Adipocyte (in vitro differentiated cells): ENCODE measurements around the gene LMF1.

Experiments
- DNase-seq: peaks from one replicate; pipeline ENCODE4 v3.0.0-alpha.2; 2015; ENCODE audit warnings: low read depth
- H3K27me3 ChIP-seq: replicated peaks from 2 replicates; pipeline ENCODE4 v1.7.0; 2013; ENCODE audit warnings: mild to moderate bottlenecking, low read length, moderate library complexity; ENCODE audit not compliant: control insufficient read depth, insufficient read depth
- H3K36me3 ChIP-seq: 2 replicates; pipeline ENCODE4 v1.7.0; 2013; ENCODE audit warnings: low read length, mild to moderate bottlenecking, moderate library complexity; ENCODE audit not compliant: control insufficient read depth, insufficient read depth, severe bottlenecking
- H3K4me1 ChIP-seq: 2 replicates; pipeline ENCODE4 v1.7.0; 2013; ENCODE audit warnings: mild to moderate bottlenecking, low read length, moderate library complexity; ENCODE audit not compliant: control insufficient read depth, insufficient read depth
- H3K4me3 ChIP-seq: 2 replicates; pipeline ENCODE4 v1.7.0; 2013; ENCODE audit warnings: mild to moderate bottlenecking, low read length, moderate library complexity
- H3K9ac ChIP-seq: 2 replicates; pipeline ENCODE4 v1.7.0; 2013; ENCODE audit warnings: mild to moderate bottlenecking, low read length, moderate library complexity
- H3K9me3 ChIP-seq: 2 replicates; pipeline ENCODE4 v1.7.0; 2013; ENCODE audit warnings: mild to moderate bottlenecking, low read length, moderate library complexity; ENCODE audit not compliant: control insufficient read depth

The LMF1 gene

DNA sequence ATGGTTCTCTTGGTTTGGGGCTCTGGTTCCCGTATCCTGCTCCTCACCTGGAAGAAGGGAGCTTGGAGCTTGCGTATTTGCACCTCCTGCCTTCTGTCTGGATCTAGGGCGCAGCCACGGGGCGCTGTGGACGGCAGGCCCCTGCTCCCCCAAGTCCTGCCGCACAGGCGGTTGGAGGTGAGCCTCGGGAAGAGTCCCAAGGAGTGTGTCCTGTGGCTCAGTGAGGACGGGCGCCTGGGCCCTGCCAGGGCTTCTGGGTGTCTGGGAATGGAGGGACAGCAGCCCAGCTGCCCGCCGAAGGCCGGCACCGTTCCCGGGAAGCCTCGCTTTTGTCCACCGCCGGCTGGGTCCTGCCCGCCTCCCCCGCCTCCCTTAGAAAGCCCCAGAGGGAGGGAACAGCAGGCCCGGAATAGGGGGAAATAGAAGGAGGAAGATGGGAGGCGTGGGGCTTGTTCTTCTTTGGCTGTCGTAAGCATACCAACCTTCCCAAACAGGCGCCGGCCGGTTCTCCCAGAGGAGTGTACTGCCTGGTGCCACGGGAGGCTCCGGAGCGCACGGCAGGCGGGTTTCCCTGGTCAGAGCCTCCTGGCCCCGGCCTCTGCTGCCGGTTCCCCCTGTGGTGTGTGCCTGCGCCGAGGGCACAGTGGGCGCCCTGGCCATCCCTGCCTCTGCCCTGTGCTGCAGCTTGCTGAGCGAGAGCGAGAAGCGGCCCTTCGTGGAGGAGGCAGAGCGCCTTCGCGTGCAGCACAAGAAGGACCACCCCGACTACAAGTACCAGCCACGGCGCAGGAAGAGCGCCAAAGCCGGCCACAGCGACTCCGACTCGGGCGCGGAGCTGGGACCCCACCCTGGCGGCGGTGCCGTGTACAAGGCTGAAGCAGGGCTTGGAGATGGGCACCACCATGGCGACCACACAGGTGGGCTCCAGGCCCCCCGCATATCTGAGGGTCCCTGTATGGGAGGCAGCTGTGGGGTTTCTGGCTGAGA lies 12.6 kb upstream of the LMF1 start:
- DNase-seq = peak; percentile 10
- no peak overlapping the region for H3K9ac ChIP-seq
- no peaks in the 10 kb centered on the region for H3K36me3 ChIP-seq
- no peak overlapping the region for H3K4me3 ChIP-seq
- peaks cover 13% of the 10 kb centered on the region for H3K27me3 ChIP-seq
- no peaks in the 10 kb centered on the region for H3K4me1 ChIP-seq
- no peaks in the 10 kb centered on the region for H3K9me3 ChIP-seq

DNA sequence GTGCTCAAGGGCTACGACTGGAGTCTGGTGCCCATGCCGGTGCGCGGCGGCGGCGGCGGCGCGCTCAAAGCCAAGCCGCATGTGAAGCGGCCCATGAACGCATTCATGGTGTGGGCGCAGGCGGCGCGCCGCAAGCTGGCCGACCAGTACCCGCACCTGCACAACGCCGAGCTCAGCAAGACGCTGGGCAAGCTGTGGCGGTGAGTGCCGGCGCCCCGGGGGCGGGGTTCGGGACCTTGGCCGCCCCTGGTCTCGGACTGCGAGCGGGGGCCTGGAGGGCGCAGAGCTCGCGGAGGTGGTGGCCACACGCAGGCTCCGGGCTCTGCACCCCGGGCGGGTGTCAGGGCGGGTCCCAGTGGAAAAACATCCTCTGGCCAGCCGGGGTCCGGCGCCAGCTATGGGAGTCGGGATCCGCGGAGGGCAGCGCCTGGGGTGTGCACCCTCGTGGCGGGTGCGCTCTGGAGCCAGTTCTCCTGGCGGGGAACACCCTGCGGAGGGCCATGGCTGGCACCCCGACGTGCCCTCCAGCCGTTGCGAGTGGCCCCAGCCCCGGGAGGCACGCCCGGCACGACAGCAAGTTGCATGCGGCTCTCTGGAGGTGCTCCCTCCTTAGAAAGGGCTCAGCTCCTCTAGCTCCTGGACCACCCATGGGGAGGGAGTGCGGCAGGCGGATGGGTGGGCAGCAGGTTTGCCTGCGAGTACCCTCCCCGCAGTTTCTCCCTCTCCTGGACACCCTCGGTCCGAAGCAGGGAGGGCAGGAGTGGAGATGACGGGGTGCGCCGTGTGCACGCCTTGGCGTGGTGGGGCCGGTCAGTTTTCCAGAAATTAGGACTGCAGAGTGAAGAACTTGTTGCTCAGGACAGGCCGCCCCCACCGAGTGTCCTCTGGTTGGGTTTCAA lies 11.6 kb upstream of the LMF1 start:
- Histone ChIP-seq H3K9ac (no peak overlapping the region), H3K36me3 (no peaks in the 10 kb centered on the region), H3K9me3 (no peaks in the 10 kb centered on the region), H3K4me1 (no peaks in the 10 kb centered on the region), H3K27me3 (peaks cover 13% of the 10 kb centered on the region), H3K4me3 (no peak overlapping the region)
- DNase-seq = peak; percentile 27

DNA sequence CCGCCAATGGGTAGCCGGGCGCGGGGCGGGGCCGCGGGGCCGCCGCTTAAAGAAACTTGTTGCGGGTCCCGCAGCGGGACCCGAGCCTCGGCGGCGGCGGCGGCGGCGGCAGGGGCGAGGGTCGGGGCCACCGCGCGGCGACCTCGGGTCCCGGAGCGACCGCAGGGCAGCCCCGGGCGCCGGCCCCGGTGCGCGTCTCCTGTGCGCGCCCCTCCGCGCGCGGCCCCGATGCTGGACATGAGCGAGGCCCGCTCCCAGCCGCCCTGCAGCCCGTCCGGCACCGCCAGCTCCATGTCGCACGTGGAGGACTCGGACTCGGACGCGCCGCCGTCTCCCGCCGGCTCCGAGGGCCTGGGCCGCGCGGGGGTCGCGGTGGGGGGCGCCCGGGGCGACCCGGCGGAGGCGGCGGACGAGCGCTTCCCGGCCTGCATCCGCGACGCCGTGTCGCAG lies 10.9 kb upstream of the LMF1 start, which contains the start of gene SOX8:
TSS of gene SOX8 (plus strand) at position 76 of the 450 bp plus-strand sequence. CDS start at position 229, 153 bp downstream.
- Histone ChIP-seq H3K36me3 (no peaks in the 10 kb centered on the region), H3K27me3 (peaks cover 12% of the 10 kb centered on the region), H3K9me3 (no peaks in the 10 kb centered on the region), H3K4me1 (no peaks in the 10 kb centered on the region), H3K9ac (no peak within 1 kb of the TSS), H3K4me3 (peak within 1 kb of the TSS; percentile 73)
- no peak for DNase-seq

DNA sequence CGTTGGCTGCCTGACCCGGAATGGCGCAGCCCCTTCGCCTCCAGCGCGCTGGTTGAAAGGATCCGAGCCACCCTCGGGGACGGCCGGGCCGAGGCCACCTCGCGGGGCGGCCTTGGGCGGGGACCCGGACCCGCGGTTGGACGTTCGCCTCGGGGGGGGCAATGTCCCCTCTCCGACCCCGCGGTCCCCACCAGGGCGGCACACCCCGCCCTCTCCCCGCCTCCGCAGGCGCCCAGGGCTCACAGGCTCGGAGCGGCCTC lies 9.7 kb upstream of the LMF1 start:
- no peaks in the 10 kb centered on the region for H3K9me3 ChIP-seq
- DNase-seq = peak; percentile 16
- no peak overlapping the region for H3K9ac ChIP-seq
- peaks cover 8% of the 10 kb centered on the region for H3K27me3 ChIP-seq
- H3K4me1 ChIP-seq = no peaks in the 10 kb centered on the region
- H3K4me3 ChIP-seq = peak overlapping the region; percentile 54
- H3K36me3 ChIP-seq = no peaks in the 10 kb centered on the region

DNA sequence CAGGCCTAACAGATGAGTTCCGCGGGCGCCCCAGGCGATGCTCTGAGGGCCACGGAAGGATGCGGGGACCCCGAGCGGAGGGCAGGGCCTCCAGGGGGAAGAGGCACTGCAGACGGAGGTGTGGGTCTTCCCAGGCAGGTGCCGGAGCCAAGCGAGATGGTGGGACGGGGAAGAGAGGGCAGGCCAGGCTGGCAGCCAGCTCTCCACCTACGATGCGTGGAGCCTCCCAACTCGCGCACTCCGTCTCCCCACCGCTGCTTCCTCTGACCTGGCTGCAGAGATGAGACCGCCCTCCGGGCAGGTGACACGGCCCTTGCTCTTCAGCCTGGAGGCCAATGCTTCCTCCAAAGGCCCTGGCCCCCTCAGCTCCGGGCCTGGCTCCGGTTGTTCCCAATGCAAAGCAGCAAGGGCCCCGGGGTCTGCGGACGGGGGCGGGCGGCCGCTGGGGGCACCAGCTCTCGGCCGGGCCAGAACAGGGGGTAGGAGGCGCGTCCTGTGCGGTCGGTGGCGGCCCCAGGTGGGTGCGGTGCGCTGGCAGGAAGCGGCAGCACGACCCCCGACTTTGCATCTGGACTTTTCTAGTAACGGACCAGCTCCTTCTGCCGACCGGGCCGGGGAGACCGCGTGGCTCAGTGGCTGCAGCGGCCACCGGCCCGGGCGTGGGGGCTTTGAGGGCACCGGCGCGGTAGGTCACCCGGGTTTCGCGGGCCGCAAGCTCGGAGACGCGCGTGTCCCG lies 9.2 kb upstream of the LMF1 start:
- Histone ChIP-seq H3K36me3 (no peaks in the 10 kb centered on the region), H3K4me3 (peak overlapping the region; percentile 54), H3K27me3 (peaks cover 7% of the 10 kb centered on the region), H3K4me1 (no peaks in the 10 kb centered on the region), H3K9ac (no peak overlapping the region), H3K9me3 (no peaks in the 10 kb centered on the region)
- no peak for DNase-seq

DNA sequence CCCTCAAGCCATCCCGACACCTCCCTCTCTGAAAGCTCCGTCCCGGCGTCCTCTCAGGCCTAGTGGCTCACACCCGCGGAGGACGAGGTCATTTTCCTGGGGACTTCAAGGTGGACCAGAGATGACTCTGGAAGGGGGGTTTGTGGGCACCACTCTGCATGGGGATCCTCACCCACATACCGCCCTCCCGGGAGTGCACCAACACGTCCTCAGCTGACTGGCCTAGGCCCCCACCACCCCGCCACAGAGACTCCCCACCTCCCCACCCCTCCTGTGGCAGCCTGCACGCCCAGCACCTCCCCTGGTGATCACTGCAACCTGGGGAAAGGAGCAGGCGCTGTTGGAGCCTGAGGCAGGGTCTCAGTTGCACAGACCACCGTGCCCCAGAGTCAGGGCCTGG lies 8.4 kb upstream of the LMF1 start:
- Histone ChIP-seq H3K36me3 (no peaks in the 10 kb centered on the region), H3K4me3 (no peak overlapping the region), H3K9ac (no peak overlapping the region), H3K27me3 (peaks cover 7% of the 10 kb centered on the region), H3K9me3 (no peaks in the 10 kb centered on the region), H3K4me1 (no peaks in the 10 kb centered on the region)
- no peak for DNase-seq

DNA sequence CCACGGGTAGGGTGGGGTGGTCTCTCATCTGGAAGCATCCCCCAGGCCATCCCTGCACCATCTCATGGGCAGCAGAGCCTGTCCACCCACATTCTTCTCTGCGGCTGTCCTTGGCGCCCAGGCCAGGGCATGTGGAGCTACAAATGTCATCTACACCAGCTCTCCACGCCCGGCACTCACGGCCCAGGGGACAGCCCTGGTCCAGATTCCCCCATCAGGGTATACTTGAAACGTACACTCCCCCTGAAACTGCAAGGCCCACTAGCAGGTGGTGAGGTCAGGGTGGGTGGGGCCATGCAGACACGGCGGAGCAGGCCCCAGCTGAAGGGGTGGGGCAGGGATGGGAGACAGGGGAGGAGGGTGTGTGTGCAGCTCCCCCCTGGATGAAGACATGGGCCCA lies 7.6 kb upstream of the LMF1 start:
- Histone ChIP-seq H3K4me1 (no peaks in the 10 kb centered on the region), H3K36me3 (no peaks in the 10 kb centered on the region), H3K9ac (no peak overlapping the region), H3K27me3 (peaks cover 7% of the 10 kb centered on the region), H3K9me3 (no peaks in the 10 kb centered on the region), H3K4me3 (no peak overlapping the region)
- DNase-seq = no peak

DNA sequence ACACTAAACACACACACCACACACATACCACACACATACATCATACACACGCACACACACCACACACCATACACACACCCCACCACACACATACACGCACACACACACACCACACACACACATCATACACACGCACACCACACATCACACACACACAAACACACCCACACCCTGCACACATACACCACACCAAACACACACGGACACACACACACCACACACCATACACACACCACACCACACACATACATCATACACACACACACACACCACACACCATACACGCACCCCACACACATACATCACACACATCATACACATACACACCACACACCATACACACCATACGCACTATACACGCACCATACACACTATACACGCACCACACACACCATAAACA lies 7.1 kb upstream of the LMF1 start:
- Histone ChIP-seq H3K4me1 (no peaks in the 10 kb centered on the region), H3K4me3 (no peak overlapping the region), H3K9ac (no peak overlapping the region), H3K9me3 (no peaks in the 10 kb centered on the region), H3K36me3 (no peaks in the 10 kb centered on the region), H3K27me3 (peaks cover 7% of the 10 kb centered on the region)
- DNase-seq = no peak

DNA sequence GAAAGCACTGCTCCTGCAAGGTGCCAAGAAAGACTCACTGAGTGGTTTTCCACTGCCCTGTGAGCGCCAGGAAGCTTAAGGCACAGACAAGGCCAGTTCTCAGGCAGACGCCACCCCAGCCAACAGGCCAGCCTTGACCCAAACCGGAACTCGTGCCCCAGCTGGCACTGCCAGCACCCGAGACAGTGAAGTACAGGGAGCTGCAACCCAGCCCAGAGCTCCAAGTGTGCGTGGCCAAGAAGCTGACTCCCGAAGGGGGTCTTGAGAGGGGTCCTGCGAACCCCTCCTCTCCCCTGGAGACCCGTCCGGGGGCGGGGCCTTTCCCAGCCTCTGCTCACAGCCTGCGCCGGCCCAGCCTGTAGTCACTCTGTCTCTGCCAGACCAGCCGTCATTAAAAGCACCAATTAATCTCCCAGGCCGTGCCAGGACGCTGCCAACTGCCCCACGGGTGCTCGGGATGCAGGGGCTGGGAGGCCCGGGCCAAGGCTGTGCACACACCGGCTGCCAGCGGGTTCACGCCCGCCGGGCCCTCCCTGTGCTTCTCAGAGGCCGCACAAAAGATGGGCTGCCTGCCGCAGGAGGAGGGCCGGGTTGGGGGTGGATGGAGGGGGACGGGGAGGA lies 6.4 kb upstream of the LMF1 start:
- no peaks in the 10 kb centered on the region for H3K9me3 ChIP-seq
- no peak overlapping the region for H3K4me3 ChIP-seq
- H3K27me3 ChIP-seq = peaks cover 7% of the 10 kb centered on the region
- no peaks in the 10 kb centered on the region for H3K4me1 ChIP-seq
- no peak overlapping the region for H3K9ac ChIP-seq
- no peaks in the 10 kb centered on the region for H3K36me3 ChIP-seq
- DNase-seq = no peak

DNA sequence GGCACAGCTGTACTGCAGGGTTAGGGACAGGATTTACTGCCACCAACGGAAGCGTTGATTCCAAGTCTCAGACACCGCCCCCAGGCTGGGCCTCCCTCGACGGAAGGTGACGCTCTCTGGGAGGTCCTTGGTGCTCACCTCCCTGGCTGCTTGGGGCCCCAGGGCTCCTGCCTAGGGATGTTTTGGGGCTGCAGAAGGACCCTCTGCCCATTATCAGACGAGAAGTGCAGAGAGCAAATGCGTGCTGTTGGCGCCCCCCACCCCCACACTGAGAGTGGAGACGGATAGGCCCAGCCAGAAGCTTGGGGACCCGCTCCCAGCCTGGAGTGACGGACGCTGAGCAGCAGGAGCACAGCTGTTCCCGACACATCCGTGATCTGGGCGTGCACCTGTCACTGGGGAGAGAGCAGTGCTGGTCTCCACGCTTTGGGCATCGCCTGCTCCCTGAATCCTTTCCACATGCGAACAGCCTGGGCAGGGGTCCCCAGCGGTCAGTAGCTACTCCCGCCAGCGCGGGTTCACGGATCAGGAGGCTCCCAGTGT lies 5.7 kb upstream of the LMF1 start:
- no peaks in the 10 kb centered on the region for H3K4me1 ChIP-seq
- H3K9me3 ChIP-seq = peaks cover 3% of the 10 kb centered on the region
- no peak overlapping the region for H3K4me3 ChIP-seq
- no peaks in the 10 kb centered on the region for H3K36me3 ChIP-seq
- peaks cover 10% of the 10 kb centered on the region for H3K27me3 ChIP-seq
- H3K9ac ChIP-seq = no peak overlapping the region
- no peak for DNase-seq
